Endothelial cell of umbilical vein (primary cell): ENCODE results near the gene TARBP2. TPM values are rescaled to one million over a fixed set of nuclear protein-coding genes. Genes with fewer than 3 reads are reported as not detected.

Experiments used
- BruUV-seq: library from RNA; stranded (reverse); fragments of 400-500 nt; replicated peaks from 2 replicates; lab custom pipeline; 2021; lab: Mats Ljungman, UMichigan
- CTCF ChIA-PET: fragments of 300-600, 350-600 bp; sonication (Branson Sonifier 250); formaldehyde crosslinking; loops from one replicate; lab custom pipeline; 2021; ENCODE audit warnings: antibody characterized with exemption, inconsistent platforms; lab: Charles Lee
- POLR2A ChIA-PET: fragments of 300-600, 350-600 bp; sonication (Branson Sonifier 250); formaldehyde crosslinking; loops from one replicate; lab custom pipeline; 2021; ENCODE audit warnings: antibody characterized with exemption, inconsistent platforms; lab: Charles Lee
- DNase-seq: peaks from one replicate; pipeline ENCODE4 v3.0.0-alpha.2; 2011; ENCODE audit warnings: low read depth, low spot score
- FAIRE-seq: peaks from 2 replicates; lab custom pipeline; 2011; peaks lifted over from hg19 to GRCh38; lab: Jason Lieb, UNC
- H2AFZ ChIP-seq: 2 replicates; pipeline ENCODE4 v1.6.0; 2012; ENCODE audit warnings: low read depth, low read length, control low read depth, inconsistent platforms
- H3K27ac ChIP-seq: 2 replicates; pipeline ENCODE4 v1.5.1; 2011; ENCODE audit warnings: low read depth, mild to moderate bottlenecking, control low read depth, low read length, moderate library complexity; ENCODE audit not compliant: insufficient read depth
- H3K27me3 ChIP-seq, 2 experiments: 2 replicates each; pipeline versions ENCODE4 v1.6.0 to v1.6.1; 2011; ENCODE audit warnings: low read length in 2 of 2, mixed read lengths in 1 of 2; ENCODE audit not compliant: control insufficient read depth in 2 of 2, insufficient read depth in 2 of 2
- H3K36me3 ChIP-seq, 2 experiments: 2 replicates in 1 of 2; 3 replicates in 1 of 2; pipeline ENCODE4 v1.5.1; 2011; ENCODE audit warnings: low read length in 2 of 2, mild to moderate bottlenecking in 1 of 2, moderate library complexity in 1 of 2; ENCODE audit not compliant: control insufficient read depth in 2 of 2, insufficient read depth in 2 of 2; ENCODE audit errors: extremely low read depth in 1 of 2
- H3K4me1 ChIP-seq: 3 replicates; pipeline ENCODE4 v1.5.1; 2011; ENCODE audit warnings: mild to moderate bottlenecking, low read length; ENCODE audit not compliant: control insufficient read depth, insufficient read depth; ENCODE audit errors: extremely low read depth
- H3K4me2 ChIP-seq: 2 replicates; pipeline ENCODE4 v1.6.1; 2011; ENCODE audit warnings: low read length, control low read depth, mixed read lengths; ENCODE audit not compliant: insufficient read depth
- H3K4me3 ChIP-seq, 3 experiments: fragments of 200-600 bp in 1 of 3; sonication (generic), shearing (Covaris generic) in 1 of 3; replicated peaks in 1 of 3; 2 replicates each; pipeline ENCODE4 v1.5.1; 2011 to 2016; ENCODE audit warnings: control low read depth in 3 of 3, low read length in 3 of 3, mild to moderate bottlenecking in 2 of 3, inconsistent platforms in 1 of 3, low read depth in 1 of 3, moderate library complexity in 1 of 3; ENCODE audit not compliant: insufficient read depth in 1 of 3
- H3K79me2 ChIP-seq: 2 replicates; pipeline ENCODE4 v1.6.0; 2012; ENCODE audit warnings: low read length, inconsistent platforms; ENCODE audit not compliant: control insufficient read depth, insufficient read depth
- H3K9ac ChIP-seq: replicated peaks from 2 replicates; pipeline ENCODE3; 2011; ENCODE audit warnings: low read length, control low read depth; ENCODE audit not compliant: insufficient read depth; ENCODE audit errors: extremely low read depth
- H3K9me1 ChIP-seq: replicated peaks from 3 replicates; pipeline ENCODE4 v1.6.0; 2011; ENCODE audit warnings: mild to moderate bottlenecking, low read length; ENCODE audit not compliant: control insufficient read depth, insufficient read depth; ENCODE audit errors: extremely low read depth
- H3K9me3 ChIP-seq: replicated peaks from 2 replicates; pipeline ENCODE4 v1.5.1; 2012; ENCODE audit warnings: low read length, inconsistent platforms; ENCODE audit not compliant: control insufficient read depth, insufficient read depth
- H4K20me1 ChIP-seq: replicated peaks from 2 replicates; pipeline ENCODE3; 2011; ENCODE audit warnings: mild to moderate bottlenecking, low read length; ENCODE audit not compliant: control insufficient read depth, insufficient read depth; ENCODE audit errors: extremely low read depth
- EZH2 ChIP-seq: IDR thresholded peaks from 2 replicates; pipeline ENCODE4 v1.6.1; 2012; ENCODE audit warnings: borderline replicate concordance, low read depth, mild to moderate bottlenecking, moderate library complexity, low read length, inconsistent platforms; ENCODE audit not compliant: severe bottlenecking
- GATA2 ChIP-seq: IDR thresholded peaks from 2 replicates; pipeline ENCODE4 v1.7.0; 2011; ENCODE audit warnings: low read depth, mild to moderate bottlenecking, moderate library complexity, mixed read lengths, low read length; ENCODE audit not compliant: insufficient read length, insufficient read depth
- JUN ChIP-seq: IDR thresholded peaks from 2 replicates; pipeline ENCODE4 v1.6.1; 2011; ENCODE audit warnings: borderline replicate concordance, low read depth; ENCODE audit not compliant: insufficient read length, insufficient read depth
- MYC ChIP-seq: IDR thresholded peaks from one replicate; pipeline ENCODE4 v1.6.1; 2011; ENCODE audit warnings: mild to moderate bottlenecking, low read depth, low read length
- POLR2A ChIP-seq: IDR thresholded peaks from 2 replicates; pipeline ENCODE4 v1.6.1; 2012; ENCODE audit warnings: low read depth, mild to moderate bottlenecking, control low read depth, low read length
- POLR2AphosphoS5 ChIP-seq: IDR thresholded peaks from 2 replicates; pipeline ENCODE4 v1.6.1; 2012; ENCODE audit warnings: low read depth, mild to moderate bottlenecking, control low read depth, low read length, moderate library complexity; ENCODE audit not compliant: insufficient read depth
- dilution Hi-C: fragments of 300-500 bp; cut with MboI; formaldehyde crosslinking; loops from one replicate; pipeline ENCODE4 v1.15.0; 2019; ENCODE audit warnings: low sequenced_read_pairs; ENCODE audit not compliant: extremely low pct_ligation_motif_present
- intact Hi-C: fragments of 100-400 bp; cut with micrococcal nuclease; formaldehyde crosslinking; loops from one replicate; pipeline ENCODE4 v1.10.0; 2022
- polyA plus RNA-seq, 4 experiments: library from polyadenylated mRNA; depleted of rRNA in 3 of 4; stranded (reverse) in 3 of 4; unstranded in 1 of 4; fragments of >200 nt; gene quantifications; 2 replicates each; pipeline versions ENCODE4 v1.2.1 to v1.2.3, GENCODE V29; 2011 to 2012; ENCODE audit warnings: missing spikeins in 1 of 4
- total RNA-seq: library from RNA; stranded (reverse); gene quantifications from 2 replicates; pipeline ENCODE4 v1.2.3, GENCODE V29; 2021
- TF ChIP-seq, protein P1 (sequence below): IDR thresholded peaks from 2 replicates; pipeline ENCODE4 v1.6.1; 2011; ENCODE audit not compliant: insufficient read depth, insufficient read length
- TF ChIP-seq, protein P2 (sequence below), 2 donors: IDR thresholded peaks; 1 replicate in 1 of 2; 2 replicates in 1 of 2; pipeline ENCODE4 v1.5.1; 2011; ENCODE audit warnings: low read length in 2 of 2, mild to moderate bottlenecking in 2 of 2, moderate library complexity in 2 of 2, control low read depth in 1 of 2, inconsistent platforms in 1 of 2, low read depth in 1 of 2; ENCODE audit not compliant: insufficient read depth in 1 of 2; ENCODE audit errors: extremely low read depth in 1 of 2

TARBP2 gene
- total and polyA plus RNA-seq, 2 donors (not counting 3 experiments of a cell fraction or from before 2014, with no cell fraction given): 57.2 to 82.8 TPM

DNA sequence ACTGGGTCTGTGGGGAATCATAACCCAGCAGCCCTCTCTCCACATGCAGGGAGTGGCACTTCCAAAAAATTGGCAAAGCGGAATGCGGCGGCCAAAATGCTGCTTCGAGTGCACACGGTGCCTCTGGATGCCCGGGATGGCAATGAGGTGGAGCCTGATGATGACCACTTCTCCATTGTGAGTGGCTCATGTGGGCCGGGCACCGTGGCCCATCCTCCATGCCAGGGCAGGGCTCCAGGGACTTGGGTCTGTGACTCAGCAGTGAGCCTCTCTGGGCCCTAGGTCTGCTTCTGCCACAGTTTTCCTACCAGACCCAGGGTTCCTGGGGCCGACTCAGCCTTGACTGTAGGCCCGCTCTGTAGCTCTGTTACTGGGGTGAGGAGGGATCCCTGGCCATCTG, 4.0 kb downstream of the TARBP2 start:
- TF ChIP-seq, protein P1, sequence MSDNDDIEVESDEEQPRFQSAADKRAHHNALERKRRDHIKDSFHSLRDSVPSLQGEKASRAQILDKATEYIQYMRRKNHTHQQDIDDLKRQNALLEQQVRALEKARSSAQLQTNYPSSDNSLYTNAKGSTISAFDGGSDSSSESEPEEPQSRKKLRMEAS: no peak
- TF ChIP-seq EZH2 (no peak), GATA2 (no peak), POLR2AphosphoS5 (no peak), JUN (no peak)
- no peak overlapping the region for H3K9ac ChIP-seq
- DNase-seq: no peak
- H3K9me3 ChIP-seq: no peaks in the 10 kb centered on the region
- H3K4me3 ChIP-seq: no peak overlapping the region
- BruUV-seq: no TSS peak
- CTCF ChIA-PET: interaction anchor here (1.0 to 2.5 kb wide), 3 partner anchors 12 to 153 kb away, joined by 3 to 7 read pairs (median 3); no protein-coding TSS in a partner anchor
- no peaks in the 10 kb centered on the region for H3K9me1 ChIP-seq
- H3K36me3 ChIP-seq: peaks cover 0 to 30% of the 10 kb centered on the region in 2 experiments
- no peak for FAIRE-seq
- H3K79me2 ChIP-seq: peaks cover 9% of the 10 kb centered on the region
- H4K20me1 ChIP-seq: no peaks in the 10 kb centered on the region
- dilution Hi-C loops (no loop called here), intact Hi-C loops (no loop called here)
- peaks cover 23% of the 10 kb centered on the region for H3K4me1 ChIP-seq
- H3K4me2 ChIP-seq: no peak overlapping the region
- no peak overlapping the region for H2AFZ ChIP-seq
- H3K27ac ChIP-seq: no peak overlapping the region
- no peaks in the 10 kb centered on the region for H3K27me3 ChIP-seq
- POLR2A ChIA-PET: no interaction called here

DNA sequence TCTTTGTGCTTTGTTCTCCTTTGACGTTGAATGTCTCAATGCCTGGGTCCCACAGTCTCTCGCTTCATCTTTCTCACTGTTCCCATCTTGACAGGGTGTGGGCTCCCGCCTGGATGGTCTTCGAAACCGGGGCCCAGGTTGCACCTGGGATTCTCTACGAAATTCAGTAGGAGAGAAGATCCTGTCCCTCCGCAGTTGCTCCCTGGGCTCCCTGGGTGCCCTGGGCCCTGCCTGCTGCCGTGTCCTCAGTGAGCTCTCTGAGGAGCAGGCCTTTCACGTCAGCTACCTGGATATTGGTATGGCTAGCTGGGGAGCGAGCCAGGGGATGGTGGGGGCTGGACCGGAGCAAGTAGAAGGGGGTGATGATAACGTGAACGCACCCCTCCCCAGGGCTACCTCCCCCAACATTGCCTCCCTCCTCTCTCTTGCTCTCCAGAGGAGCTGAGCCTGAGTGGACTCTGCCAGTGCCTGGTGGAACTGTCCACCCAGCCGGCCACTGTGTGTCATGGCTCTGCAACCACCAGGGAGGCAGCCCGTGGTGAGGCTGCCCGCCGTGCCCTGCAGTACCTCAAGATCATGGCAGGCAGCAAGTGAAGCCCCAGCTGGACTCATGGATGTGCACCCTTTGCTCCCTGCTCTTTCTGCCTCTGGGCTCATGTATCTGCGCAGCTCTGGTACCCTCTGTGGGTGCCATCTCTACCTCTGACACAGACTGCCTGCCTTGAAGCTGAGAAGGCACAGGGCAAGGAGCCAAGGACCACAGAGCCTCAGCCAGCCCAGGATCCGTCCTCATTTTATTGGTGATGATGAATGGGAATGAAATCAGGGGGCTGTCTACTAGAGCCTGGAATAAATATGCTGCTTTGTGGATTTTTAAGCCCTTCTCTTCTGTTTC, 4.7 kb downstream of the TARBP2 start:
- Histone ChIP-seq H3K36me3 (peaks cover 3 to 36% of the 10 kb centered on the region in 2 experiments), H4K20me1 (no peaks in the 10 kb centered on the region), H2AFZ (no peak overlapping the region), H3K27ac (no peak overlapping the region), H3K9me1 (no peaks in the 10 kb centered on the region), H3K4me2 (no peak overlapping the region), H3K27me3 (no peaks in the 10 kb centered on the region), H3K9me3 (no peaks in the 10 kb centered on the region), H3K79me2 (peaks cover 9% of the 10 kb centered on the region), H3K4me3 (no peak overlapping the region), H3K4me1 (peaks cover 19% of the 10 kb centered on the region), H3K9ac (no peak overlapping the region)
- dilution Hi-C loops (no loop called here), intact Hi-C loops (no loop called here)
- POLR2A ChIA-PET: no interaction called here
- no peak for TF ChIP-seq POLR2AphosphoS5
- TF ChIP-seq EZH2: no peak
- TF ChIP-seq, protein P2, sequence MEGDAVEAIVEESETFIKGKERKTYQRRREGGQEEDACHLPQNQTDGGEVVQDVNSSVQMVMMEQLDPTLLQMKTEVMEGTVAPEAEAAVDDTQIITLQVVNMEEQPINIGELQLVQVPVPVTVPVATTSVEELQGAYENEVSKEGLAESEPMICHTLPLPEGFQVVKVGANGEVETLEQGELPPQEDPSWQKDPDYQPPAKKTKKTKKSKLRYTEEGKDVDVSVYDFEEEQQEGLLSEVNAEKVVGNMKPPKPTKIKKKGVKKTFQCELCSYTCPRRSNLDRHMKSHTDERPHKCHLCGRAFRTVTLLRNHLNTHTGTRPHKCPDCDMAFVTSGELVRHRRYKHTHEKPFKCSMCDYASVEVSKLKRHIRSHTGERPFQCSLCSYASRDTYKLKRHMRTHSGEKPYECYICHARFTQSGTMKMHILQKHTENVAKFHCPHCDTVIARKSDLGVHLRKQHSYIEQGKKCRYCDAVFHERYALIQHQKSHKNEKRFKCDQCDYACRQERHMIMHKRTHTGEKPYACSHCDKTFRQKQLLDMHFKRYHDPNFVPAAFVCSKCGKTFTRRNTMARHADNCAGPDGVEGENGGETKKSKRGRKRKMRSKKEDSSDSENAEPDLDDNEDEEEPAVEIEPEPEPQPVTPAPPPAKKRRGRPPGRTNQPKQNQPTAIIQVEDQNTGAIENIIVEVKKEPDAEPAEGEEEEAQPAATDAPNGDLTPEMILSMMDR (IDR thresholded peaks at IDR 0.05; ENCODE audit: extremely low read depth in 1 of 2, insufficient read depth in 1 of 2, low read depth in 1 of 2, low read length in 2 of 2): no peak
- no peak for TF ChIP-seq POLR2A
- no peak for TF ChIP-seq GATA2
- TF ChIP-seq JUN: no peak
- no peak for TF ChIP-seq MYC
- BruUV-seq: no TSS peak
- CTCF ChIA-PET: interaction anchor here (1.0 to 2.5 kb wide), 3 partner anchors 29 to 185 kb away, joined by 3 to 7 read pairs (median 3); partner anchors contain the start of gene AAAS
- FAIRE-seq: no peak
- no peak for DNase-seq
